GM19463 (cell line): ENCODE results near the gene ORM1.
"Not testable (repeated sequence)": the region's sequence is repeated elsewhere in the genome, so short reads cannot be mapped to it uniquely, and the experiment has no call there.

ENCODE experiments used
- ATAC-seq: cut with Tn5 transposase; IDR thresholded peaks from one replicate; pipeline ENCODE4 v1.9.1; 2021; ENCODE audit warnings: mild to moderate bottlenecking, moderate library complexity; ENCODE audit not compliant: unreplicated experiment

The ORM1 gene

GRCh38 chr9:114322831-114323531 is at the start of gene ORM1:
ORM1 (plus strand) TSS chr9:114323098; CDS start chr9:114323134, 36 bp downstream.
- ATAC-seq = not testable (repeated sequence)

GRCh38 chr9:114273461-114273881 is 49.4 kb upstream of the ORM1 start:
- ATAC-seq = no peak

- no peak for ATAC-seq
Observed at GRCh38 chr9:114274217-114274616, 48.7 kb upstream of the ORM1 start.

GRCh38 chr9:114275246-114276004 is 47.5 kb upstream of the ORM1 start:
- ATAC-seq = no peak

GRCh38 chr9:114276908-114277821 is 45.7 kb upstream of the ORM1 start:
- no peak for ATAC-seq

GRCh38 chr9:114278356-114278755 is 44.5 kb upstream of the ORM1 start:
- no peak for ATAC-seq

- no peak for ATAC-seq
Observed at GRCh38 chr9:114278881-114279570, 43.9 kb upstream of the ORM1 start.

- ATAC-seq = no peak
Observed at GRCh38 chr9:114279693-114280092, 43.2 kb upstream of the ORM1 start.

- no peak for ATAC-seq
Observed at GRCh38 chr9:114280636-114281472, 42.0 kb upstream of the ORM1 start.

GRCh38 chr9:114281473-114282103 is 41.3 kb upstream of the ORM1 start:
- ATAC-seq = no peak

GRCh38 chr9:114282104-114282485 is 40.8 kb upstream of the ORM1 start:
- no peak for ATAC-seq

GRCh38 chr9:114282507-114282906 is 40.4 kb upstream of the ORM1 start:
- no peak for ATAC-seq

GRCh38 chr9:114282926-114283325 is 40.0 kb upstream of the ORM1 start:
- ATAC-seq = no peak

GRCh38 chr9:114283551-114284111 is 39.3 kb upstream of the ORM1 start:
- no peak for ATAC-seq

- no peak for ATAC-seq
Observed at GRCh38 chr9:114284316-114285060, 38.4 kb upstream of the ORM1 start.

- no peak for ATAC-seq
Observed at GRCh38 chr9:114285166-114285867, 37.6 kb upstream of the ORM1 start.

GRCh38 chr9:114286146-114286679 is 36.7 kb upstream of the ORM1 start:
- ATAC-seq = no peak
